Endothelial cell of umbilical vein (primary cell): ENCODE data around the gene PROX1. TPM values are rescaled to one million over a fixed set of nuclear protein-coding genes. Genes with fewer than 3 reads are reported as not detected.

ENCODE experiments used
- BruUV-seq: library from RNA; stranded (reverse); fragments of 400-500 nt; replicated peaks from 2 replicates; lab custom pipeline; 2021; lab: Mats Ljungman, UMichigan
- CTCF ChIA-PET: fragments of 300-600, 350-600 bp; sonication (Branson Sonifier 250); formaldehyde crosslinking; loops from one replicate; lab custom pipeline; 2021; ENCODE audit warnings: antibody characterized with exemption, inconsistent platforms; lab: Charles Lee
- POLR2A ChIA-PET: fragments of 300-600, 350-600 bp; sonication (Branson Sonifier 250); formaldehyde crosslinking; loops from one replicate; lab custom pipeline; 2021; ENCODE audit warnings: antibody characterized with exemption, inconsistent platforms; lab: Charles Lee
- DNase-seq: peaks from one replicate; pipeline ENCODE4 v3.0.0-alpha.2; 2011; ENCODE audit warnings: low read depth, low spot score
- FAIRE-seq: peaks from 2 replicates; lab custom pipeline; 2011; peaks lifted over from hg19 to GRCh38; lab: Jason Lieb, UNC
- H2AFZ ChIP-seq: 2 replicates; pipeline ENCODE4 v1.6.0; 2012; ENCODE audit warnings: low read depth, low read length, control low read depth, inconsistent platforms
- H3K27ac ChIP-seq: 2 replicates; pipeline ENCODE4 v1.5.1; 2011; ENCODE audit warnings: low read depth, mild to moderate bottlenecking, control low read depth, low read length, moderate library complexity; ENCODE audit not compliant: insufficient read depth
- H3K27me3 ChIP-seq, 2 experiments: 2 replicates each; pipeline versions ENCODE4 v1.6.0 to v1.6.1; 2011; ENCODE audit warnings: low read length in 2 of 2, mixed read lengths in 1 of 2; ENCODE audit not compliant: control insufficient read depth in 2 of 2, insufficient read depth in 2 of 2
- H3K36me3 ChIP-seq, 2 experiments: 2 replicates in 1 of 2; 3 replicates in 1 of 2; pipeline ENCODE4 v1.5.1; 2011; ENCODE audit warnings: low read length in 2 of 2, mild to moderate bottlenecking in 1 of 2, moderate library complexity in 1 of 2; ENCODE audit not compliant: control insufficient read depth in 2 of 2, insufficient read depth in 2 of 2; ENCODE audit errors: extremely low read depth in 1 of 2
- H3K4me1 ChIP-seq: 3 replicates; pipeline ENCODE4 v1.5.1; 2011; ENCODE audit warnings: mild to moderate bottlenecking, low read length; ENCODE audit not compliant: control insufficient read depth, insufficient read depth; ENCODE audit errors: extremely low read depth
- H3K4me2 ChIP-seq: 2 replicates; pipeline ENCODE4 v1.6.1; 2011; ENCODE audit warnings: low read length, control low read depth, mixed read lengths; ENCODE audit not compliant: insufficient read depth
- H3K4me3 ChIP-seq, 3 experiments: fragments of 200-600 bp in 1 of 3; sonication (generic), shearing (Covaris generic) in 1 of 3; replicated peaks in 1 of 3; 2 replicates each; pipeline ENCODE4 v1.5.1; 2011 to 2016; ENCODE audit warnings: control low read depth in 3 of 3, low read length in 3 of 3, mild to moderate bottlenecking in 2 of 3, inconsistent platforms in 1 of 3, low read depth in 1 of 3, moderate library complexity in 1 of 3; ENCODE audit not compliant: insufficient read depth in 1 of 3
- H3K79me2 ChIP-seq: 2 replicates; pipeline ENCODE4 v1.6.0; 2012; ENCODE audit warnings: low read length, inconsistent platforms; ENCODE audit not compliant: control insufficient read depth, insufficient read depth
- H3K9ac ChIP-seq: replicated peaks from 2 replicates; pipeline ENCODE3; 2011; ENCODE audit warnings: low read length, control low read depth; ENCODE audit not compliant: insufficient read depth; ENCODE audit errors: extremely low read depth
- H3K9me1 ChIP-seq: replicated peaks from 3 replicates; pipeline ENCODE4 v1.6.0; 2011; ENCODE audit warnings: mild to moderate bottlenecking, low read length; ENCODE audit not compliant: control insufficient read depth, insufficient read depth; ENCODE audit errors: extremely low read depth
- H3K9me3 ChIP-seq: replicated peaks from 2 replicates; pipeline ENCODE4 v1.5.1; 2012; ENCODE audit warnings: low read length, inconsistent platforms; ENCODE audit not compliant: control insufficient read depth, insufficient read depth
- H4K20me1 ChIP-seq: replicated peaks from 2 replicates; pipeline ENCODE3; 2011; ENCODE audit warnings: mild to moderate bottlenecking, low read length; ENCODE audit not compliant: control insufficient read depth, insufficient read depth; ENCODE audit errors: extremely low read depth
- CTCF ChIP-seq, 2 donors: IDR thresholded peaks; 1 replicate in 1 of 2; 2 replicates in 1 of 2; pipeline ENCODE4 v1.5.1; 2011; ENCODE audit warnings: low read length in 2 of 2, mild to moderate bottlenecking in 2 of 2, moderate library complexity in 2 of 2, control low read depth in 1 of 2, inconsistent platforms in 1 of 2, low read depth in 1 of 2; ENCODE audit not compliant: insufficient read depth in 1 of 2; ENCODE audit errors: extremely low read depth in 1 of 2
- EZH2 ChIP-seq: IDR thresholded peaks from 2 replicates; pipeline ENCODE4 v1.6.1; 2012; ENCODE audit warnings: borderline replicate concordance, low read depth, mild to moderate bottlenecking, moderate library complexity, low read length, inconsistent platforms; ENCODE audit not compliant: severe bottlenecking
- GATA2 ChIP-seq: IDR thresholded peaks from 2 replicates; pipeline ENCODE4 v1.7.0; 2011; ENCODE audit warnings: low read depth, mild to moderate bottlenecking, moderate library complexity, mixed read lengths, low read length; ENCODE audit not compliant: insufficient read length, insufficient read depth
- MAX ChIP-seq: IDR thresholded peaks from 2 replicates; pipeline ENCODE4 v1.6.1; 2011; ENCODE audit not compliant: insufficient read depth, insufficient read length
- MYC ChIP-seq: IDR thresholded peaks from one replicate; pipeline ENCODE4 v1.6.1; 2011; ENCODE audit warnings: mild to moderate bottlenecking, low read depth, low read length
- POLR2AphosphoS5 ChIP-seq: IDR thresholded peaks from 2 replicates; pipeline ENCODE4 v1.6.1; 2012; ENCODE audit warnings: low read depth, mild to moderate bottlenecking, control low read depth, low read length, moderate library complexity; ENCODE audit not compliant: insufficient read depth
- dilution Hi-C: fragments of 300-500 bp; cut with MboI; formaldehyde crosslinking; loops from one replicate; pipeline ENCODE4 v1.15.0; 2019; ENCODE audit warnings: low sequenced_read_pairs; ENCODE audit not compliant: extremely low pct_ligation_motif_present
- intact Hi-C: fragments of 100-400 bp; cut with micrococcal nuclease; formaldehyde crosslinking; loops from one replicate; pipeline ENCODE4 v1.10.0; 2022
- polyA plus RNA-seq, 4 experiments: library from polyadenylated mRNA; depleted of rRNA in 3 of 4; stranded (reverse) in 3 of 4; unstranded in 1 of 4; fragments of >200 nt; gene quantifications; 2 replicates each; pipeline versions ENCODE4 v1.2.1 to v1.2.3, GENCODE V29; 2011 to 2012; ENCODE audit warnings: missing spikeins in 1 of 4
- total RNA-seq: library from RNA; stranded (reverse); gene quantifications from 2 replicates; pipeline ENCODE4 v1.2.3, GENCODE V29; 2021

PROX1 gene
- total and polyA plus RNA-seq, 2 donors (not counting 3 experiments of a cell fraction or from before 2014, with no cell fraction given), result 2.2 to 4.0 TPM

- no peak overlapping the region for H3K4me3 ChIP-seq
- CTCF ChIA-PET, result interaction anchor here (0.9 to 1.3 kb wide), 2 partner anchors 9 to 129 kb away, joined by 3 read pairs; no protein-coding TSS in a partner anchor
- H3K36me3 ChIP-seq, result peaks cover 0 to 2% of the 10 kb centered on the region in 2 experiments
- no peak for TF ChIP-seq EZH2
- no peak overlapping the region for H3K27ac ChIP-seq
- H3K4me2 ChIP-seq, result no peak overlapping the region
- peaks cover 5% of the 10 kb centered on the region for H3K4me1 ChIP-seq
- H2AFZ ChIP-seq, result no peak overlapping the region
- POLR2A ChIA-PET, result no interaction called here
- no peaks in the 10 kb centered on the region for H3K9me3 ChIP-seq
- H4K20me1 ChIP-seq, result no peaks in the 10 kb centered on the region
- DNase-seq (no peak), FAIRE-seq (no peak)
- dilution Hi-C loops (no loop called here), intact Hi-C loops (no loop called here)
- BruUV-seq, result no TSS peak
- peaks cover 2 to 3% of the 10 kb centered on the region in 2 experiments for H3K27me3 ChIP-seq
- no peak overlapping the region for H3K9ac ChIP-seq
- no peaks in the 10 kb centered on the region for H3K79me2 ChIP-seq
- H3K9me1 ChIP-seq, result no peaks in the 10 kb centered on the region
These were observed 6.2 kb downstream of the PROX1 start for GRCh38 chr1:213993929-213994328.

GRCh38 chr1:213994888-213995287, 7.1 kb downstream of the PROX1 start:
- FAIRE-seq (no peak), DNase-seq (no peak)
- peaks cover 0 to 2% of the 10 kb centered on the region in 2 experiments for H3K36me3 ChIP-seq
- TF ChIP-seq POLR2AphosphoS5 (no peak), GATA2 (no peak), EZH2 (no peak), CTCF (IDR thresholded peaks at IDR 0.05; ENCODE audit: extremely low read depth in 1 of 2, insufficient read depth in 1 of 2, low read depth in 1 of 2, low read length in 2 of 2) (no peak), MYC (no peak), MAX (no peak)
- H3K27me3 ChIP-seq, result no peaks in the 10 kb centered on the region
- H3K9me3 ChIP-seq, result no peaks in the 10 kb centered on the region
- H3K4me3 ChIP-seq, result no peak overlapping the region
- no peak overlapping the region for H3K9ac ChIP-seq
- intact Hi-C loops (no loop called here), dilution Hi-C loops (no loop called here)
- ChIA-PET CTCF (no interaction called here), POLR2A (no interaction called here)
- no peaks in the 10 kb centered on the region for H3K9me1 ChIP-seq
- H3K4me2 ChIP-seq, result no peak overlapping the region
- no peaks in the 10 kb centered on the region for H4K20me1 ChIP-seq
- no peak overlapping the region for H2AFZ ChIP-seq
- H3K27ac ChIP-seq, result no peak overlapping the region
- no TSS peak for BruUV-seq
- no peaks in the 10 kb centered on the region for H3K4me1 ChIP-seq
- H3K79me2 ChIP-seq, result no peaks in the 10 kb centered on the region
